ENCODE measurements around the gene COL26A1.
"Not testable (repeated sequence)": the region's sequence is repeated elsewhere in the genome, so short reads cannot be mapped to it uniquely, and the experiment has no call there.

COL26A1 gene

GRCh38 chr7:101604331-101604933, 241.8 kb downstream of the COL26A1 start:
- DNase-seq, result no peak

DNA sequence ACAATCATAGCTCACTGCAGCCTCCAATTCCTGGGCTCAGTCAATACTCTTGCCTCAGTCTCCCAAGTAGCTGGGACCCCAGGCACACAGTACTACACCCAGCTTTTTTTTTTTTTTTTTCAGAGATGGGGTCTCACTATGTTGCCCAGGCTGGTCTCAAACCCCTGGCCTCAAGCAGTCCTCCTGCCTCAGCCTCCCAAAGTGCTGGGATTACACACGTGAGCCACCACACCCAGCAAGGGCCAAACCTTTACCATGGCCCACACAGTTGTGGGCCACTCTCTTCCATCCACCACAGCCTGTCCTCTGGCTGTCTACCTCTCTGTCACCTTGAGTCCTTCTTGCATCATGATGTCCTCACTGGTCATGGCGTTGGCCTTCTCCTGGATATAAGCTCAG, 242.3 kb downstream of the COL26A1 start:
- DNase-seq, result not testable (repeated sequence)

GRCh38 chr7:101605611-101606497, 243.2 kb downstream of the COL26A1 start:
- no peak for DNase-seq

GRCh38 chr7:101606498-101606923, 243.8 kb downstream of the COL26A1 start:
- DNase-seq, result no peak

Measured in stimulated activated CD4-positive, alpha-beta T cell treated with anti-CD3 and anti-CD28 coated beads, Interleukin-2, amount 100 ng/mL, for 24 hours (primary cell).